ENCODE data around the gene IRF3. TPM values are rescaled to one million over a fixed set of nuclear protein-coding genes. Genes with fewer than 3 reads are reported as not detected.

Gene IRF3
- total and polyA plus RNA-seq, 10 of the 15 experiments (the other 5 are each of a cell fraction or from before 2014, with no cell fraction given) = 5.5 to 110 (median 63.4) TPM

GRCh38 chr19:49688531-49689132, 23.0 kb upstream of the IRF3 start:
- POLR2A ChIA-PET = no interaction called here
- H3K9ac ChIP-seq (ENCODE audit: control insufficient read depth, insufficient read depth, low read length) = no peak overlapping the region
- no peak for FAIRE-seq

GRCh38 chr19:49687566-49688316, 22.1 kb upstream of the IRF3 start:
- ChIA-PET SMC1A (ENCODE audit: uncharacterized antibody, unreplicated experiment) (no interaction called here), RAD21 (ENCODE audit: unreplicated experiment) (no interaction called here), POLR2A (no interaction called here), CTCF (interaction anchor here (0.6 kb wide), 2 partner anchors 119 to 123 kb away, joined by 3 to 5 read pairs; no protein-coding TSS in a partner anchor)
- TSS peak; percentile 53 for BruUV-seq (replicated peaks)
- H3K27ac ChIP-seq (ENCODE audit: control insufficient read depth, insufficient read depth) = no peak overlapping the region
- no peak overlapping the region for H3K4me2 ChIP-seq (ENCODE audit: control insufficient read depth, insufficient read depth)
- no peaks in the 10 kb centered on the region; the same call in 2 of the 3 replicates for H3K9me3 ChIP-seq (replicated peaks; ENCODE audit: control insufficient read depth, insufficient read depth, low read length)
- no peak for FAIRE-seq
- ATAC-seq = no peak
- H3K79me2 ChIP-seq (ENCODE audit: control insufficient read depth, insufficient read depth, low read length) = peaks cover 2% of the 10 kb centered on the region
- DNase-seq (ENCODE audit: low read depth, low spot score) = no peak
- intact Hi-C loops (cut with micrococcal nuclease; ENCODE audit: unreplicated experiment) = no loop called here
- H3K27me3 ChIP-seq (replicated peaks in 1 of 2; ENCODE audit: control insufficient read depth in 2 of 2, insufficient read depth in 2 of 2, low read length in 1 of 2) = no peaks in the 10 kb centered on the region; a peak in 1 of 4 replicates
- 61% methylated on average over 25 of the region's 26 CpGs for WGBS (ENCODE audit: insufficient coverage, insufficient replicate concordance, low lambda C conversion rate, missing lambda C conversion rate)
- H4K20me1 ChIP-seq (ENCODE audit: control insufficient read depth, insufficient read depth) = peaks cover 4% of the 10 kb centered on the region; the same call in 1 of the 2 replicates
- no peak overlapping the region for H2AFZ ChIP-seq (ENCODE audit: control insufficient read depth, low read depth, low read length)
- no peak overlapping the region for H3K9ac ChIP-seq (ENCODE audit: control insufficient read depth, insufficient read depth, low read length)
- H3K4me3 ChIP-seq = no peak overlapping the region
- H3K36me3 ChIP-seq (ENCODE audit: control insufficient read depth in 2 of 2, insufficient read depth in 2 of 2, low read length in 1 of 2) = peaks cover 16 to 39% of the 10 kb centered on the region in 2 experiments; a peak in 3 of 4 replicates
- peaks cover 8% of the 10 kb centered on the region for H3K4me1 ChIP-seq (ENCODE audit: control insufficient read depth, insufficient read depth, low read length)
- TF ChIP-seq POLR2AphosphoS5 (IDR thresholded peaks at IDR 0.05; ENCODE audit: low read length) = peak; percentile 59; the same call in 1 of the 2 replicates
- TF ChIP-seq ATF2 (IDR thresholded peaks at IDR 0.05; ENCODE audit: low read length) = 0 out of 2 replicates have a peak, but pooled peaks have one; percentile 6
- no peak for TF ChIP-seq FOXM1 (IDR thresholded peaks at IDR 0.05; ENCODE audit: low read depth, low read length)
- no peak for TF ChIP-seq ZNF622 (IDR thresholded peaks at IDR 0.05)
- TF ChIP-seq HDAC2 (IDR thresholded peaks at IDR 0.05) = no peak
- TF ChIP-seq POLR2A (IDR thresholded peaks at IDR 0.05; ENCODE audit: low read depth, low read length) = peak; percentile 58
- no peak for TF ChIP-seq CEBPZ (IDR thresholded peaks at IDR 0.05; ENCODE audit: low read depth, low read length)
- in situ Hi-C loops (cut with MboI) = no loop called here

More at GRCh38 chr19:49688531-49689132, 23.0 kb upstream of the IRF3 start:
- CTCF ChIA-PET = no interaction called here
- H3K36me3 ChIP-seq (ENCODE audit: control insufficient read depth in 2 of 2, insufficient read depth in 2 of 2, low read length in 1 of 2) = peaks cover 12 to 39% of the 10 kb centered on the region in 2 experiments; a peak in 3 of 4 replicates
- ATAC-seq (peak; percentile 16), DNase-seq (ENCODE audit: low read depth, low spot score) (no peak)
- H3K27ac ChIP-seq (ENCODE audit: control insufficient read depth, insufficient read depth) = no peak overlapping the region
- H3K4me3 ChIP-seq = no peak overlapping the region
- in situ Hi-C loops (cut with MboI) = no loop called here
- H3K79me2 ChIP-seq (ENCODE audit: control insufficient read depth, insufficient read depth, low read length) = peaks cover 2% of the 10 kb centered on the region
- H2AFZ ChIP-seq (ENCODE audit: control insufficient read depth, low read depth, low read length) = no peak overlapping the region
- no peaks in the 10 kb centered on the region; a peak in 1 of 4 replicates for H3K27me3 ChIP-seq (replicated peaks in 1 of 2; ENCODE audit: control insufficient read depth in 2 of 2, insufficient read depth in 2 of 2, low read length in 1 of 2)
- 71% methylated on average over 11 of the region's 12 CpGs for WGBS (ENCODE audit: insufficient coverage, insufficient replicate concordance, low lambda C conversion rate, missing lambda C conversion rate)
- intact Hi-C loops (cut with micrococcal nuclease; ENCODE audit: unreplicated experiment) = no loop called here
- peak; percentile 32; the same call in 1 of the 2 replicates for TF ChIP-seq POLR2AphosphoS5 (IDR thresholded peaks at IDR 0.05; ENCODE audit: low read length)
- TF ChIP-seq TARDBP (IDR thresholded peaks at IDR 0.05; ENCODE audit: borderline replicate concordance) = no peak
- no peak for TF ChIP-seq CHD4 (IDR thresholded peaks at IDR 0.05)
- no peak for TF ChIP-seq SIX5 (IDR thresholded peaks at IDR 0.05; ENCODE audit: low read depth, low read length, severe bottlenecking)
- no peak for TF ChIP-seq HDGF (IDR thresholded peaks at IDR 0.05)
- peaks cover 8% of the 10 kb centered on the region for H3K4me1 ChIP-seq (ENCODE audit: control insufficient read depth, insufficient read depth, low read length)
- peaks cover 4% of the 10 kb centered on the region; the same call in 1 of the 2 replicates for H4K20me1 ChIP-seq (ENCODE audit: control insufficient read depth, insufficient read depth)
- RAD21 ChIA-PET (ENCODE audit: unreplicated experiment) = no interaction called here
- no TSS peak for BruUV-seq (replicated peaks)
- no peak overlapping the region for H3K4me2 ChIP-seq (ENCODE audit: control insufficient read depth, insufficient read depth)
- no peaks in the 10 kb centered on the region; the same call in 2 of the 3 replicates for H3K9me3 ChIP-seq (replicated peaks; ENCODE audit: control insufficient read depth, insufficient read depth, low read length)
- SMC1A ChIA-PET (ENCODE audit: uncharacterized antibody, unreplicated experiment) = no interaction called here
